HepG2 (cell line): ENCODE measurements around the gene GGA1.
"Not testable (repeated sequence)": the region's sequence is repeated elsewhere in the genome, so short reads cannot be mapped to it uniquely, and the experiment has no call there.

Experiments
- RNF219 ChIP-seq: sonication (generic); formaldehyde crosslinking; IDR thresholded peaks from 2 replicates; pipeline ENCODE4 v1.5.0; 2020; ENCODE audit warnings: mild to moderate bottlenecking, missing genetic modification reagents
- SIN3A ChIP-seq: IDR thresholded peaks from 2 replicates; pipeline ENCODE4 v1.6.1; 2011; ENCODE audit warnings: low read depth, mild to moderate bottlenecking, control low read depth, low read length, borderline replicate concordance
- ZBTB40 ChIP-seq, 2 experiments: fragments of 450-650 bp in 1 of 2; sonication (generic) in 1 of 2; formaldehyde crosslinking in 1 of 2; IDR thresholded peaks; 2 replicates each; pipeline versions ENCODE4 v1.6.1 to v1.8.0; 2016 to 2022; ENCODE audit warnings: antibody characterized with exemption in 1 of 2, mild to moderate bottlenecking in 1 of 2, missing genetic modification reagents in 1 of 2
- ZNF33A ChIP-seq: sonication (generic); formaldehyde crosslinking; IDR thresholded peaks from 2 replicates; pipeline ENCODE4 v1.5.1; 2020; ENCODE audit warnings: missing genetic modification reagents, mild to moderate bottlenecking, moderate library complexity, borderline replicate concordance

- not testable (repeated sequence) for TF ChIP-seq RNF219 (CRISPR knock-in tag); ZNF33A (CRISPR knock-in tag); ZBTB40 (IDR thresholded peaks at IDR 0.05); ZBTB40 (CRISPR knock-in tag; IDR thresholded peaks at IDR 0.05); SIN3A
These were observed 1.5 kb downstream of the GGA1 start for GRCh38 chr22:37610153-37610475.
